ENCODE measurements around the gene ADRB2.
A peak's percentile ranks its signal among the peaks of the same experiment; 100 is the strongest.

The ADRB2 gene

DNA sequence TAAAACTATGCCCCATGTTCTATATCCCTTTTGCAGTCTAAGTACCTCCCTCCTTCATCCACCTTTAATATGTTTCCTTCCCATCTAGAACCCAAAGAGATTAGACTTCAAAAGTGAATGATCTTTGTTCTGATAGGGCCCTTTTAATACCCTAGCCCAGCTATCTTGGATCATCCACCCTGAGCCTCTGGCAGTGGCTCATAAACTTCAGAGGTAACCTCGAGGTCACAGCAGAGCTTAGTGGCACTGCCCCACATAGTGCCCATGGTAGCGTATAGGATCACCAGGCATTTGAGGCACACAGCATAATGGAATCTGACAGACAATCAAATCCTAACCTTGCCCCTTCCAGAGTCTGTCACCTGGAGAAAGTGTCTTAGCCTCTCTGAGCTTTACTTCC, 15.8 kb downstream of the ADRB2 start (continued):
- TF ChIP-seq, protein P1, sequence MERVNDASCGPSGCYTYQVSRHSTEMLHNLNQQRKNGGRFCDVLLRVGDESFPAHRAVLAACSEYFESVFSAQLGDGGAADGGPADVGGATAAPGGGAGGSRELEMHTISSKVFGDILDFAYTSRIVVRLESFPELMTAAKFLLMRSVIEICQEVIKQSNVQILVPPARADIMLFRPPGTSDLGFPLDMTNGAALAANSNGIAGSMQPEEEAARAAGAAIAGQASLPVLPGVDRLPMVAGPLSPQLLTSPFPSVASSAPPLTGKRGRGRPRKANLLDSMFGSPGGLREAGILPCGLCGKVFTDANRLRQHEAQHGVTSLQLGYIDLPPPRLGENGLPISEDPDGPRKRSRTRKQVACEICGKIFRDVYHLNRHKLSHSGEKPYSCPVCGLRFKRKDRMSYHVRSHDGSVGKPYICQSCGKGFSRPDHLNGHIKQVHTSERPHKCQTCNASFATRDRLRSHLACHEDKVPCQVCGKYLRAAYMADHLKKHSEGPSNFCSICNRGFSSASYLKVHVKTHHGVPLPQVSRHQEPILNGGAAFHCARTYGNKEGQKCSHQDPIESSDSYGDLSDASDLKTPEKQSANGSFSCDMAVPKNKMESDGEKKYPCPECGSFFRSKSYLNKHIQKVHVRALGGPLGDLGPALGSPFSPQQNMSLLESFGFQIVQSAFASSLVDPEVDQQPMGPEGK (CRISPR knock-in tag; IDR thresholded peaks at IDR 0.05; ENCODE audit: borderline replicate concordance) = no peak
- TF ChIP-seq, protein P2, sequence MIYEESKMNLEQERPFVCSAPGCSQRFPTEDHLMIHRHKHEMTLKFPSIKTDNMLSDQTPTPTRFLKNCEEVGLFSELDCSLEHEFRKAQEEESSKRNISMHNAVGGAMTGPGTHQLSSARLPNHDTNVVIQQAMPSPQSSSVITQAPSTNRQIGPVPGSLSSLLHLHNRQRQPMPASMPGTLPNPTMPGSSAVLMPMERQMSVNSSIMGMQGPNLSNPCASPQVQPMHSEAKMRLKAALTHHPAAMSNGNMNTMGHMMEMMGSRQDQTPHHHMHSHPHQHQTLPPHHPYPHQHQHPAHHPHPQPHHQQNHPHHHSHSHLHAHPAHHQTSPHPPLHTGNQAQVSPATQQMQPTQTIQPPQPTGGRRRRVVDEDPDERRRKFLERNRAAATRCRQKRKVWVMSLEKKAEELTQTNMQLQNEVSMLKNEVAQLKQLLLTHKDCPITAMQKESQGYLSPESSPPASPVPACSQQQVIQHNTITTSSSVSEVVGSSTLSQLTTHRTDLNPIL (CRISPR knock-in tag; IDR thresholded peaks at IDR 0.05; ENCODE audit: low read depth) = no peak
- TF ChIP-seq ARNTL (CRISPR knock-in tag; IDR thresholded peaks at IDR 0.05; ENCODE audit: borderline replicate concordance, low read depth) = no peak

- TF ChIP-seq ZFP3 (CRISPR knock-in tag; IDR thresholded peaks at IDR 0.05) (no peak), GLIS3 (CRISPR knock-in tag; IDR thresholded peaks at IDR 0.05) (no peak), TCF4 (CRISPR knock-in tag; IDR thresholded peaks at IDR 0.05; ENCODE audit: borderline replicate concordance) (no peak), ZNF8 (CRISPR knock-in tag; IDR thresholded peaks at IDR 0.05) (no peak), OSR1 (CRISPR knock-in tag; IDR thresholded peaks at IDR 0.05) (no peak), ZNF70 (CRISPR knock-in tag; IDR thresholded peaks at IDR 0.05) (no peak), TOX (CRISPR knock-in tag; IDR thresholded peaks at IDR 0.05; ENCODE audit: borderline replicate concordance) (no peak), PPARA (CRISPR knock-in tag; IDR thresholded peaks at IDR 0.05; ENCODE audit: borderline replicate concordance) (no peak), ZC3H10 (CRISPR knock-in tag; IDR thresholded peaks at IDR 0.05) (no peak), RARB (CRISPR knock-in tag; IDR thresholded peaks at IDR 0.05) (no peak), ESRRG (CRISPR knock-in tag; IDR thresholded peaks at IDR 0.05) (no peak), BACH2 (CRISPR knock-in tag; IDR thresholded peaks at IDR 0.05; ENCODE audit: borderline replicate concordance) (no peak), SNAI2 (CRISPR knock-in tag; IDR thresholded peaks at IDR 0.05) (no peak)
- TF ChIP-seq, protein P3, sequence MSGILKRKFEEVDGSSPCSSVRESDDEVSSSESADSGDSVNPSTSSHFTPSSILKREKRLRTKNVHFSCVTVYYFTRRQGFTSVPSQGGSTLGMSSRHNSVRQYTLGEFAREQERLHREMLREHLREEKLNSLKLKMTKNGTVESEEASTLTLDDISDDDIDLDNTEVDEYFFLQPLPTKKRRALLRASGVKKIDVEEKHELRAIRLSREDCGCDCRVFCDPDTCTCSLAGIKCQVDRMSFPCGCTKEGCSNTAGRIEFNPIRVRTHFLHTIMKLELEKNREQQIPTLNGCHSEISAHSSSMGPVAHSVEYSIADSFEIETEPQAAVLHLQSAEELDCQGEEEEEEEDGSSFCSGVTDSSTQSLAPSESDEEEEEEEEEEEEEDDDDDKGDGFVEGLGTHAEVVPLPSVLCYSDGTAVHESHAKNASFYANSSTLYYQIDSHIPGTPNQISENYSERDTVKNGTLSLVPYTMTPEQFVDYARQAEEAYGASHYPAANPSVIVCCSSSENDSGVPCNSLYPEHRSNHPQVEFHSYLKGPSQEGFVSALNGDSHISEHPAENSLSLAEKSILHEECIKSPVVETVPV (CRISPR knock-in tag; IDR thresholded peaks at IDR 0.05) = no peak
- TF ChIP-seq, protein P2 (CRISPR knock-in tag; IDR thresholded peaks at IDR 0.05; ENCODE audit: low read depth) = no peak
- ATAC-seq = peak; percentile 62
Observed at GRCh38 chr5:148843510-148844318, 17.3 kb downstream of the ADRB2 start.

- ATAC-seq = no peak; the same call in 2 of the 3 replicates
- no peak for TF ChIP-seq ISL1 (CRISPR knock-in tag; IDR thresholded peaks at IDR 0.05)
- TF ChIP-seq ARNTL (CRISPR knock-in tag; IDR thresholded peaks at IDR 0.05; ENCODE audit: borderline replicate concordance, low read depth) = no peak
- no peak for TF ChIP-seq CSDC2 (CRISPR knock-in tag; IDR thresholded peaks at IDR 0.05)
- no peak for TF ChIP-seq ZNF565 (CRISPR knock-in tag; conservative IDR thresholded peaks at IDR 0.05; ENCODE audit: low read depth)
- no peak for TF ChIP-seq OSR1 (CRISPR knock-in tag; IDR thresholded peaks at IDR 0.05)
- TF ChIP-seq ESRRG (CRISPR knock-in tag; IDR thresholded peaks at IDR 0.05) = no peak
- no peak for TF ChIP-seq TCF4 (CRISPR knock-in tag; IDR thresholded peaks at IDR 0.05; ENCODE audit: borderline replicate concordance)
- TF ChIP-seq ZFP3 (CRISPR knock-in tag; IDR thresholded peaks at IDR 0.05) = no peak
Observed at GRCh38 chr5:148844433-148845280, 18.2 kb downstream of the ADRB2 start.

- peak; percentile 45; the same call in 1 of the 3 replicates for ATAC-seq
- TF ChIP-seq RARB (CRISPR knock-in tag; IDR thresholded peaks at IDR 0.05) (no peak), GLIS3 (CRISPR knock-in tag; IDR thresholded peaks at IDR 0.05) (no peak), ZC3H10 (CRISPR knock-in tag; IDR thresholded peaks at IDR 0.05) (no peak), SNAI2 (CRISPR knock-in tag; IDR thresholded peaks at IDR 0.05) (no peak), ISL1 (CRISPR knock-in tag; IDR thresholded peaks at IDR 0.05) (no peak), ZNF70 (CRISPR knock-in tag; IDR thresholded peaks at IDR 0.05) (no peak), OSR1 (CRISPR knock-in tag; IDR thresholded peaks at IDR 0.05) (no peak), TCF4 (CRISPR knock-in tag; IDR thresholded peaks at IDR 0.05; ENCODE audit: borderline replicate concordance) (no peak), POU6F1 (CRISPR knock-in tag; IDR thresholded peaks at IDR 0.05; ENCODE audit: borderline replicate concordance, low read depth) (no peak)
- TF ChIP-seq, protein P3 (CRISPR knock-in tag; IDR thresholded peaks at IDR 0.05) = no peak
- TF ChIP-seq, protein P1 (CRISPR knock-in tag; IDR thresholded peaks at IDR 0.05; ENCODE audit: borderline replicate concordance) = no peak
Observed at GRCh38 chr5:148846930-148847329, 20.5 kb downstream of the ADRB2 start.
